Measurements from ENCODE around the gene TNKS1BP1.

GRCh38 chr11:57310091-57310490 is 14.7 kb downstream of the TNKS1BP1 start:
- TF ChIP-seq, protein P1, sequence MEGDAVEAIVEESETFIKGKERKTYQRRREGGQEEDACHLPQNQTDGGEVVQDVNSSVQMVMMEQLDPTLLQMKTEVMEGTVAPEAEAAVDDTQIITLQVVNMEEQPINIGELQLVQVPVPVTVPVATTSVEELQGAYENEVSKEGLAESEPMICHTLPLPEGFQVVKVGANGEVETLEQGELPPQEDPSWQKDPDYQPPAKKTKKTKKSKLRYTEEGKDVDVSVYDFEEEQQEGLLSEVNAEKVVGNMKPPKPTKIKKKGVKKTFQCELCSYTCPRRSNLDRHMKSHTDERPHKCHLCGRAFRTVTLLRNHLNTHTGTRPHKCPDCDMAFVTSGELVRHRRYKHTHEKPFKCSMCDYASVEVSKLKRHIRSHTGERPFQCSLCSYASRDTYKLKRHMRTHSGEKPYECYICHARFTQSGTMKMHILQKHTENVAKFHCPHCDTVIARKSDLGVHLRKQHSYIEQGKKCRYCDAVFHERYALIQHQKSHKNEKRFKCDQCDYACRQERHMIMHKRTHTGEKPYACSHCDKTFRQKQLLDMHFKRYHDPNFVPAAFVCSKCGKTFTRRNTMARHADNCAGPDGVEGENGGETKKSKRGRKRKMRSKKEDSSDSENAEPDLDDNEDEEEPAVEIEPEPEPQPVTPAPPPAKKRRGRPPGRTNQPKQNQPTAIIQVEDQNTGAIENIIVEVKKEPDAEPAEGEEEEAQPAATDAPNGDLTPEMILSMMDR (IDR thresholded peaks at IDR 0.05; ENCODE audit: borderline replicate concordance, extremely low read depth, low read length, poor library complexity, severe bottlenecking): no peak
- no peak for TF ChIP-seq EZH2 (IDR thresholded peaks at IDR 0.05; ENCODE audit: borderline replicate concordance, low read depth, low read length, severe bottlenecking)

All from DND-41 (cell line).